GM23338 (cell line): ENCODE data around the gene CHRNB4. TPM values are rescaled to one million over a fixed set of nuclear protein-coding genes. Genes with fewer than 3 reads are reported as not detected.

Experiments used
- CREB1 ChIP-seq: fragments of 250-450 bp; sonication (Bioruptor Pico); IDR thresholded peaks from 2 replicates; pipeline ENCODE4 v1.5.0; 2020; ENCODE audit warnings: low read depth, mild to moderate bottlenecking, moderate library complexity
- EZH2phosphoT487 ChIP-seq: fragments of 200-600 bp; sonication (generic); IDR thresholded peaks from one replicate; pipeline ENCODE4 v1.8.1; 2018; ENCODE audit warnings: antibody characterized with exemption; ENCODE audit not compliant: unreplicated experiment
- JUNB ChIP-seq: IDR thresholded peaks from one replicate; pipeline ENCODE4 v1.6.1; 2016; ENCODE audit warnings: antibody characterized with exemption; ENCODE audit not compliant: unreplicated experiment
- NANOG ChIP-seq: IDR thresholded peaks from 2 replicates; pipeline ENCODE4 v1.6.1; 2016; ENCODE audit warnings: antibody characterized with exemption, borderline replicate concordance
- STAT1 ChIP-seq: IDR thresholded peaks from one replicate; pipeline ENCODE4 v1.6.1; 2016; ENCODE audit warnings: antibody characterized with exemption; ENCODE audit not compliant: unreplicated experiment
- ZNF114 ChIP-seq: fragments of 250-450 bp; sonication (Bioruptor Pico); IDR thresholded peaks from 2 replicates; pipeline ENCODE4 v1.5.0; 2020; ENCODE audit warnings: mild to moderate bottlenecking, moderate library complexity
- ZNF331 ChIP-seq: fragments of 250-450 bp; sonication (Bioruptor Pico); IDR thresholded peaks from 2 replicates; pipeline ENCODE4 v1.5.0; 2020; ENCODE audit warnings: low read depth, mild to moderate bottlenecking, moderate library complexity
- polyA plus RNA-seq: library from polyadenylated mRNA; unstranded; fragments of >200 nt; fragmentation: Nextera tagmentation; extraction: Ambion mirVana; gene quantifications from 2 replicates; pipeline ENCODE4 v1.2.1, GENCODE V29; 2016
- total RNA-seq: library from RNA; depleted of rRNA; stranded (reverse); fragments of >200 nt; shearing (Covaris generic); gene quantifications from 2 replicates; pipeline ENCODE4 v1.2.3, GENCODE V29; 2014
- TF ChIP-seq, protein P1 (sequence below): fragments of 250-450 bp; sonication (Bioruptor Pico); IDR thresholded peaks from 2 replicates; pipeline ENCODE4 v1.5.0; 2020; ENCODE audit warnings: mild to moderate bottlenecking, moderate library complexity
- TF ChIP-seq, protein P2 (sequence below): IDR thresholded peaks from one replicate; pipeline ENCODE4 v1.6.1; 2018; ENCODE audit warnings: antibody characterized with exemption; ENCODE audit not compliant: unreplicated experiment
- TF ChIP-seq, protein P3 (sequence below): IDR thresholded peaks from 2 replicates; pipeline ENCODE4 v1.6.1; 2016; ENCODE audit warnings: antibody characterized with exemption

CHRNB4 gene
- total and polyA plus RNA-seq, 2 experiments from 2014 or later = 1.4 to 1.6 TPM

DNA sequence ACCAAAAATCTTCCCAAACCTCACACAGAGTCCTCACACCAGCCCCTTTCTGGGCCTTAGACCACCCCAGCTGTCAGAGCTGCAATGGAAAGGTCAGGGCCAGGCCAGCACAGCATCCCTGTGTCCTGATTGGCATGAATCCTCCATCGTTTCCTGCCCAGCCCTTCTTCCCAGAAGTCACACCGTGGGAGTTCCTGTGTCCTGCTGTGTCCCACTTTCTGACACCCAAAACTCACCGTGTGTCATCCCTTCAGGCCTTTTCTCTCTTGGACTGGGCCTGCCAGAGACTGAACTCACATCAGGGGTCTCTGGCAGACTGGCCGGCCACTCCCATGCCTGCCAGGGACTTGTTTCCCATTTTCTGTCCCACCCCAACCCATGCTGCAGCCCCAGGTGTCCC, 32.5 kb upstream of the CHRNB4 start (continued):
- TF ChIP-seq, protein P1, sequence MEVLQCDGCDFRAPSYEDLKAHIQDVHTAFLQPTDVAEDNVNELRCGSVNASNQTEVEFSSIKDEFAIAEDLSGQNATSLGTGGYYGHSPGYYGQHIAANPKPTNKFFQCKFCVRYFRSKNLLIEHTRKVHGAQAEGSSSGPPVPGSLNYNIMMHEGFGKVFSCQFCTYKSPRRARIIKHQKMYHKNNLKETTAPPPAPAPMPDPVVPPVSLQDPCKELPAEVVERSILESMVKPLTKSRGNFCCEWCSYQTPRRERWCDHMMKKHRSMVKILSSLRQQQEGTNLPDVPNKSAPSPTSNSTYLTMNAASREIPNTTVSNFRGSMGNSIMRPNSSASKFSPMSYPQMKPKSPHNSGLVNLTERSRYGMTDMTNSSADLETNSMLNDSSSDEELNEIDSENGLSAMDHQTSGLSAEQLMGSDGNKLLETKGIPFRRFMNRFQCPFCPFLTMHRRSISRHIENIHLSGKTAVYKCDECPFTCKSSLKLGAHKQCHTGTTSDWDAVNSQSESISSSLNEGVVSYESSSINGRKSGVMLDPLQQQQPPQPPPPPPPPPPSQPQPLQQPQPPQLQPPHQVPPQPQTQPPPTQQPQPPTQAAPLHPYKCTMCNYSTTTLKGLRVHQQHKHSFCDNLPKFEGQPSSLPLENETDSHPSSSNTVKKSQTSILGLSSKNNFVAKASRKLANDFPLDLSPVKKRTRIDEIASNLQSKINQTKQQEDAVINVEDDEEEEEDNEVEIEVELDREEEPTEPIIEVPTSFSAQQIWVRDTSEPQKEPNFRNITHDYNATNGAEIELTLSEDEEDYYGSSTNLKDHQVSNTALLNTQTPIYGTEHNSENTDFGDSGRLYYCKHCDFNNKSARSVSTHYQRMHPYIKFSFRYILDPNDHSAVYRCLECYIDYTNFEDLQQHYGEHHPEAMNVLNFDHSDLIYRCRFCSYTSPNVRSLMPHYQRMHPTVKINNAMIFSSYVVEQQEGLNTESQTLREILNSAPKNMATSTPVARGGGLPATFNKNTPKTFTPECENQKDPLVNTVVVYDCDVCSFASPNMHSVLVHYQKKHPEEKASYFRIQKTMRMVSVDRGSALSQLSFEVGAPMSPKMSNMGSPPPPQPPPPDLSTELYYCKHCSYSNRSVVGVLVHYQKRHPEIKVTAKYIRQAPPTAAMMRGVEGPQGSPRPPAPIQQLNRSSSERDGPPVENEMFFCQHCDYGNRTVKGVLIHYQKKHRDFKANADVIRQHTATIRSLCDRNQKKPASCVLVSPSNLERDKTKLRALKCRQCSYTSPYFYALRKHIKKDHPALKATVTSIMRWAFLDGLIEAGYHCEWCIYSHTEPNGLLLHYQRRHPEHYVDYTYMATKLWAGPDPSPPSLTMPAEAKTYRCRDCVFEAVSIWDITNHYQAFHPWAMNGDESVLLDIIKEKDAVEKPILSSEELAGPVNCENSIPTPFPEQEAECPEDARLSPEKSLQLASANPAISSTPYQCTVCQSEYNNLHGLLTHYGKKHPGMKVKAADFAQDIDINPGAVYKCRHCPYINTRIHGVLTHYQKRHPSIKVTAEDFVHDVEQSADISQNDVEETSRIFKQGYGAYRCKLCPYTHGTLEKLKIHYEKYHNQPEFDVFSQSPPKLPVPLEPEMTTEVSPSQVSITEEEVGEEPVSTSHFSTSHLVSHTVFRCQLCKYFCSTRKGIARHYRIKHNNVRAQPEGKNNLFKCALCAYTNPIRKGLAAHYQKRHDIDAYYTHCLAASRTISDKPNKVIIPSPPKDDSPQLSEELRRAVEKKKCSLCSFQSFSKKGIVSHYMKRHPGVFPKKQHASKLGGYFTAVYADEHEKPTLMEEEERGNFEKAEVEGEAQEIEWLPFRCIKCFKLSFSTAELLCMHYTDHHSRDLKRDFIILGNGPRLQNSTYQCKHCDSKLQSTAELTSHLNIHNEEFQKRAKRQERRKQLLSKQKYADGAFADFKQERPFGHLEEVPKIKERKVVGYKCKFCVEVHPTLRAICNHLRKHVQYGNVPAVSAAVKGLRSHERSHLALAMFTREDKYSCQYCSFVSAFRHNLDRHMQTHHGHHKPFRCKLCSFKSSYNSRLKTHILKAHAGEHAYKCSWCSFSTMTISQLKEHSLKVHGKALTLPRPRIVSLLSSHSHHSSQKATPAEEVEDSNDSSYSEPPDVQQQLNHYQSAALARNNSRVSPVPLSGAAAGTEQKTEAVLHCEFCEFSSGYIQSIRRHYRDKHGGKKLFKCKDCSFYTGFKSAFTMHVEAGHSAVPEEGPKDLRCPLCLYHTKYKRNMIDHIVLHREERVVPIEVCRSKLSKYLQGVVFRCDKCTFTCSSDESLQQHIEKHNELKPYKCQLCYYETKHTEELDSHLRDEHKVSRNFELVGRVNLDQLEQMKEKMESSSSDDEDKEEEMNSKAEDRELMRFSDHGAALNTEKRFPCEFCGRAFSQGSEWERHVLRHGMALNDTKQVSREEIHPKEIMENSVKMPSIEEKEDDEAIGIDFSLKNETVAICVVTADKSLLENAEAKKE (CRISPR knock-in tag) = no peak
- TF ChIP-seq, protein P2, sequence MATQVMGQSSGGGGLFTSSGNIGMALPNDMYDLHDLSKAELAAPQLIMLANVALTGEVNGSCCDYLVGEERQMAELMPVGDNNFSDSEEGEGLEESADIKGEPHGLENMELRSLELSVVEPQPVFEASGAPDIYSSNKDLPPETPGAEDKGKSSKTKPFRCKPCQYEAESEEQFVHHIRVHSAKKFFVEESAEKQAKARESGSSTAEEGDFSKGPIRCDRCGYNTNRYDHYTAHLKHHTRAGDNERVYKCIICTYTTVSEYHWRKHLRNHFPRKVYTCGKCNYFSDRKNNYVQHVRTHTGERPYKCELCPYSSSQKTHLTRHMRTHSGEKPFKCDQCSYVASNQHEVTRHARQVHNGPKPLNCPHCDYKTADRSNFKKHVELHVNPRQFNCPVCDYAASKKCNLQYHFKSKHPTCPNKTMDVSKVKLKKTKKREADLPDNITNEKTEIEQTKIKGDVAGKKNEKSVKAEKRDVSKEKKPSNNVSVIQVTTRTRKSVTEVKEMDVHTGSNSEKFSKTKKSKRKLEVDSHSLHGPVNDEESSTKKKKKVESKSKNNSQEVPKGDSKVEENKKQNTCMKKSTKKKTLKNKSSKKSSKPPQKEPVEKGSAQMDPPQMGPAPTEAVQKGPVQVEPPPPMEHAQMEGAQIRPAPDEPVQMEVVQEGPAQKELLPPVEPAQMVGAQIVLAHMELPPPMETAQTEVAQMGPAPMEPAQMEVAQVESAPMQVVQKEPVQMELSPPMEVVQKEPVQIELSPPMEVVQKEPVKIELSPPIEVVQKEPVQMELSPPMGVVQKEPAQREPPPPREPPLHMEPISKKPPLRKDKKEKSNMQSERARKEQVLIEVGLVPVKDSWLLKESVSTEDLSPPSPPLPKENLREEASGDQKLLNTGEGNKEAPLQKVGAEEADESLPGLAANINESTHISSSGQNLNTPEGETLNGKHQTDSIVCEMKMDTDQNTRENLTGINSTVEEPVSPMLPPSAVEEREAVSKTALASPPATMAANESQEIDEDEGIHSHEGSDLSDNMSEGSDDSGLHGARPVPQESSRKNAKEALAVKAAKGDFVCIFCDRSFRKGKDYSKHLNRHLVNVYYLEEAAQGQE = no peak
- TF ChIP-seq ZNF331 (CRISPR knock-in tag) (no peak), ZNF114 (CRISPR knock-in tag) (no peak), JUNB (no peak), CREB1 (CRISPR knock-in tag) (no peak), EZH2phosphoT487 (no peak), STAT1 (no peak), NANOG (no peak)
- TF ChIP-seq, protein P3, sequence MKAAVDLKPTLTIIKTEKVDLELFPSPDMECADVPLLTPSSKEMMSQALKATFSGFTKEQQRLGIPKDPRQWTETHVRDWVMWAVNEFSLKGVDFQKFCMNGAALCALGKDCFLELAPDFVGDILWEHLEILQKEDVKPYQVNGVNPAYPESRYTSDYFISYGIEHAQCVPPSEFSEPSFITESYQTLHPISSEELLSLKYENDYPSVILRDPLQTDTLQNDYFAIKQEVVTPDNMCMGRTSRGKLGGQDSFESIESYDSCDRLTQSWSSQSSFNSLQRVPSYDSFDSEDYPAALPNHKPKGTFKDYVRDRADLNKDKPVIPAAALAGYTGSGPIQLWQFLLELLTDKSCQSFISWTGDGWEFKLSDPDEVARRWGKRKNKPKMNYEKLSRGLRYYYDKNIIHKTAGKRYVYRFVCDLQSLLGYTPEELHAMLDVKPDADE = no peak
